Activated CD8-positive, alpha-beta memory T cell treated with anti-CD3 and anti-CD28 coated beads for 4 hours (primary cell): Measurements from ENCODE around the gene SMPD3.

Experiments
- DNase-seq, 2 donors: peaks; one replicate each; pipeline ENCODE4 v3.0.0-alpha.2; 2020; ENCODE audit warnings: low read depth in 2 of 2

Gene SMPD3

GRCh38 chr16:68472581-68472980 is 24.3 kb upstream of the SMPD3 start:
- DNase-seq: no peak

GRCh38 chr16:68470461-68471150 is 22.3 kb upstream of the SMPD3 start:
- no peak for DNase-seq

GRCh38 chr16:68469796-68470460 is 21.6 kb upstream of the SMPD3 start:
- no peak for DNase-seq

- DNase-seq: no peak
Measured at GRCh38 chr16:68468842-68469241, 20.5 kb upstream of the SMPD3 start.

GRCh38 chr16:68466174-68466573 is 17.9 kb upstream of the SMPD3 start:
- DNase-seq: no peak

GRCh38 chr16:68463904-68464303 is 15.6 kb upstream of the SMPD3 start:
- DNase-seq: no peak

- DNase-seq: no peak
Measured at GRCh38 chr16:68460067-68460466, 11.8 kb upstream of the SMPD3 start.

GRCh38 chr16:68459457-68459856 is 11.1 kb upstream of the SMPD3 start:
- DNase-seq: no peak

- no peak for DNase-seq
Measured at GRCh38 chr16:68458551-68458950, 10.2 kb upstream of the SMPD3 start.

- DNase-seq: no peak
Measured at GRCh38 chr16:68458101-68458500, 9.8 kb upstream of the SMPD3 start.

- DNase-seq: no peak
Measured at GRCh38 chr16:68455631-68456030, 7.3 kb upstream of the SMPD3 start.

- no peak for DNase-seq
Measured at GRCh38 chr16:68454920-68455435, 6.7 kb upstream of the SMPD3 start.

GRCh38 chr16:68453816-68454215 is 5.5 kb upstream of the SMPD3 start:
- DNase-seq: no peak

GRCh38 chr16:68452176-68452575 is 3.9 kb upstream of the SMPD3 start:
- DNase-seq: no peak

GRCh38 chr16:68451676-68452075 is 3.4 kb upstream of the SMPD3 start:
- no peak for DNase-seq

- DNase-seq: no peak
Measured at GRCh38 chr16:68450741-68451255, 2.5 kb upstream of the SMPD3 start.

- no peak for DNase-seq
Measured at GRCh38 chr16:68447653-68448359, 502 bp downstream of the SMPD3 start.

- no peak for DNase-seq
Measured at GRCh38 chr16:68446681-68447652, 1.3 kb downstream of the SMPD3 start.

- DNase-seq: no peak
Measured at GRCh38 chr16:68445458-68445857, 2.9 kb downstream of the SMPD3 start.

GRCh38 chr16:68444056-68444657 is 4.2 kb downstream of the SMPD3 start:
- no peak for DNase-seq

- no peak for DNase-seq
Measured at GRCh38 chr16:68436581-68436980, 11.7 kb downstream of the SMPD3 start.
